Measurements from ENCODE around the gene FAM81A.
"Not testable (repeated sequence)": the region's sequence is repeated elsewhere in the genome, so short reads cannot be mapped to it uniquely, and the experiment has no call there.

Gene FAM81A

GRCh38 chr15:59437817-59438624, at the start of gene FAM81A:
FAM81A (plus strand) TSS chr15:59438186; CDS start chr15:59458627, 20,441 bp downstream.
- peak; percentile 48 for DNase-seq (ENCODE audit: low read depth)

GRCh38 chr15:59388670-59389069, 49.3 kb upstream of the FAM81A start:
- DNase-seq (ENCODE audit: low read depth) = no peak

GRCh38 chr15:59392299-59392698, 45.7 kb upstream of the FAM81A start:
- DNase-seq (ENCODE audit: low read depth) = no peak

- DNase-seq (ENCODE audit: low read depth) = no peak
Observed at GRCh38 chr15:59394166-59394661, 43.8 kb upstream of the FAM81A start.

- DNase-seq (ENCODE audit: low read depth) = no peak
Observed at GRCh38 chr15:59396211-59396610, 41.8 kb upstream of the FAM81A start.

- DNase-seq (ENCODE audit: low read depth) = no peak
Observed at GRCh38 chr15:59396679-59397078, 41.3 kb upstream of the FAM81A start.

- DNase-seq (ENCODE audit: low read depth) = no peak
Observed at GRCh38 chr15:59398220-59398619, 39.8 kb upstream of the FAM81A start.

- no peak for DNase-seq (ENCODE audit: low read depth)
Observed at GRCh38 chr15:59399465-59400102, 38.4 kb upstream of the FAM81A start.

- no peak for DNase-seq (ENCODE audit: low read depth)
Observed at GRCh38 chr15:59400103-59400813, 37.7 kb upstream of the FAM81A start.

- DNase-seq (ENCODE audit: low read depth) = not testable (repeated sequence)
Observed at GRCh38 chr15:59401051-59401823, 36.7 kb upstream of the FAM81A start.

- no peak for DNase-seq (ENCODE audit: low read depth)
Observed at GRCh38 chr15:59401824-59402569, 36.0 kb upstream of the FAM81A start.

- DNase-seq (ENCODE audit: low read depth) = no peak
Observed at GRCh38 chr15:59405079-59405478, 32.9 kb upstream of the FAM81A start.

GRCh38 chr15:59406446-59406845, 31.5 kb upstream of the FAM81A start:
- DNase-seq (ENCODE audit: low read depth) = no peak

GRCh38 chr15:59407946-59408345, 30.0 kb upstream of the FAM81A start:
- DNase-seq (ENCODE audit: low read depth) = no peak

GRCh38 chr15:59410391-59410896, 27.5 kb upstream of the FAM81A start:
- DNase-seq (ENCODE audit: low read depth) = no peak

GRCh38 chr15:59413577-59413976, 24.4 kb upstream of the FAM81A start:
- DNase-seq (ENCODE audit: low read depth) = no peak

GRCh38 chr15:59416816-59417215, 21.2 kb upstream of the FAM81A start:
- no peak for DNase-seq (ENCODE audit: low read depth)

GRCh38 chr15:59419170-59419569, 18.8 kb upstream of the FAM81A start:
- DNase-seq (ENCODE audit: low read depth) = no peak

GRCh38 chr15:59420108-59420507, 17.9 kb upstream of the FAM81A start:
- DNase-seq (ENCODE audit: low read depth) = no peak

- DNase-seq (ENCODE audit: low read depth) = no peak
Observed at GRCh38 chr15:59420986-59421618, 16.9 kb upstream of the FAM81A start.
